Measurements from ENCODE around the gene DNAJB5.

Gene DNAJB5

DNA sequence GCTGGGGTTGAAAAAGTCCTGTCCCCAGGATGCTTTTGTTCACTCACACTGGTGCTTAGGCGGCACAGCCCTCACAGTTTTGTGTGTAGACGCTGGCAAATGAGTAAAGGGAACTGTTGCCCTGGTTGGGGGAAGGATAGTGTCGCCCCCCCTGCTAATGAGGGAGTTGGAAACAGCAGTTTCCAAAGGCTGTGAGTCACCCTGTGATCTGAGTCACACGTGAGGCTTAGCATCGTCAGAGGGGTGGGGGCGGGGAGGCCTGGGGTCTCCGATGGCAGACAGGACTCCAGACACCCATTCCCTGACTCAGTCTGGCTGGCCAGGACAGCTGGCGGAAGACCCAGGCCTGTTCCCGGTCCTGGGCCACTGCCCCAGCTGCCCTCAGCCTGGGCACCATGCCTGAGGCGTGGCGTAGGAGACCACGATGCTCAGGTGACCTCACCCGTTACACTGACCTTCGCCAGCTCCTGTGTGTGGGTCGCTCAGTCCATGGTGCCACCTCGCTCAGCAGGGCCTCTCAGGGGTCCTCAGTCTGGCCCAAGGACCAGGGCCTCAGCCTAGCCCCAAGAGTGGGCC, 2.9 kb downstream of the DNAJB5 start:
- peaks cover 20% of the 10 kb centered on the region for H3K4me1 ChIP-seq (ENCODE audit: control insufficient read depth, insufficient read depth, low read length, poor library complexity, severe bottlenecking)
- H3K4me3 ChIP-seq (ENCODE audit: insufficient read depth, low read depth, low read length, poor library complexity, severe bottlenecking): no peak overlapping the region
- H3K27ac ChIP-seq (ENCODE audit: insufficient read depth, low read length, poor library complexity, severe bottlenecking): no peak overlapping the region
- H3K9me3 ChIP-seq (ENCODE audit: control insufficient read depth, low read length): no peaks in the 10 kb centered on the region
- DNase-seq: no peak
- no peaks in the 10 kb centered on the region for H3K27me3 ChIP-seq (replicated peaks; ENCODE audit: control insufficient read depth, insufficient read depth, low read length, poor library complexity, severe bottlenecking)
- no peaks in the 10 kb centered on the region for H3K36me3 ChIP-seq (ENCODE audit: control insufficient read depth, insufficient read depth, low read length)

DNA sequence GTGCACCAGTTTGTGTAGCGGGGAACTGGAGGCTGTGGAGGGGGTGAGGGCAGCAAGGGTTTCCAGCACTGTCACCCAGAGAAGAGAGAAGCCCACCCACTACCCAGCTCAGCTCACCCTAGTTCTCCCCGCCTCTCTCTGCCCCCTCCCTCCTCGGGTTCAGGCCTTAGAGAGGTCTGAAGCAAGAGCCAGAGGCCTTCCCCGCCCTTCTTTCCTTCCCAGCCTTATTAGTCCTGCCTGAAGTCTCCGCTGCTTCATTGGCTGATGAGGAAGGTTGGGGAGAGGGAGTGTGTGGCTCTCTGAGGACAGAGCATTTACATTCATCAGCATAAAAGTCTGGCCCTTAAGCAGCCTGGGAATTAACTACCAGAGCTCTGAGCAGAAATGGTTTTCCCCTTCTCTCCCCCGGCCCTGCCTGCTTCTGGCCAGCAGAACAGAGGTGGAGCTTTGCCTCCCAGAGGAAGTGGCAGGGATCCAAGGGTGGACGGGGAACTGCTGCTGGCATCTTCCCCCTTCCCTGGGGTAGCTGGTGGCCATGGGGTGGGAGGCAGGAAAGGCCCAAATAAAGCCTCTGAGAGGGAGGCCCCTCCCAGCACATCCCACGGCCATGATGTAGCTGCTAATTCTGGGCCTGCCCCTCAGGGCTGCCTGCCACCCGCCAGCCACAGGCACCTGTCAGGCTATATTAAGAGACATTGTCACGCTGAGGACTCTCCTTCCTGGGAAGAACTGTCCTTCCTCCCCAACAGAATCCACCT, 4.1 kb downstream of the DNAJB5 start:
- no peaks in the 10 kb centered on the region for H3K36me3 ChIP-seq (ENCODE audit: control insufficient read depth, insufficient read depth, low read length)
- peaks cover 13% of the 10 kb centered on the region for H3K4me1 ChIP-seq (ENCODE audit: control insufficient read depth, insufficient read depth, low read length, poor library complexity, severe bottlenecking)
- no peak overlapping the region for H3K4me3 ChIP-seq (ENCODE audit: insufficient read depth, low read depth, low read length, poor library complexity, severe bottlenecking)
- no peaks in the 10 kb centered on the region for H3K27me3 ChIP-seq (replicated peaks; ENCODE audit: control insufficient read depth, insufficient read depth, low read length, poor library complexity, severe bottlenecking)
- no peak overlapping the region for H3K27ac ChIP-seq (ENCODE audit: insufficient read depth, low read length, poor library complexity, severe bottlenecking)
- no peaks in the 10 kb centered on the region for H3K9me3 ChIP-seq (ENCODE audit: control insufficient read depth, low read length)
- DNase-seq: no peak

GRCh38 chr9:34994260-34994899, 4.8 kb downstream of the DNAJB5 start:
- no peaks in the 10 kb centered on the region for H3K9me3 ChIP-seq (ENCODE audit: control insufficient read depth, low read length)
- no peak for DNase-seq
- H3K4me3 ChIP-seq (ENCODE audit: insufficient read depth, low read depth, low read length, poor library complexity, severe bottlenecking): no peak overlapping the region
- no peaks in the 10 kb centered on the region for H3K27me3 ChIP-seq (replicated peaks; ENCODE audit: control insufficient read depth, insufficient read depth, low read length, poor library complexity, severe bottlenecking)
- no peak overlapping the region for H3K27ac ChIP-seq (ENCODE audit: insufficient read depth, low read length, poor library complexity, severe bottlenecking)
- H3K36me3 ChIP-seq (ENCODE audit: control insufficient read depth, insufficient read depth, low read length): no peaks in the 10 kb centered on the region
- H3K4me1 ChIP-seq (ENCODE audit: control insufficient read depth, insufficient read depth, low read length, poor library complexity, severe bottlenecking): peaks cover 10% of the 10 kb centered on the region

GRCh38 chr9:34994900-34995669, 5.5 kb downstream of the DNAJB5 start:
- Histone ChIP-seq H3K9me3 (ENCODE audit: control insufficient read depth, low read length) (no peaks in the 10 kb centered on the region), H3K36me3 (ENCODE audit: control insufficient read depth, insufficient read depth, low read length) (no peaks in the 10 kb centered on the region), H3K27me3 (replicated peaks; ENCODE audit: control insufficient read depth, insufficient read depth, low read length, poor library complexity, severe bottlenecking) (no peaks in the 10 kb centered on the region), H3K4me3 (ENCODE audit: insufficient read depth, low read depth, low read length, poor library complexity, severe bottlenecking) (no peak overlapping the region), H3K27ac (ENCODE audit: insufficient read depth, low read length, poor library complexity, severe bottlenecking) (no peak overlapping the region), H3K4me1 (ENCODE audit: control insufficient read depth, insufficient read depth, low read length, poor library complexity, severe bottlenecking) (peaks cover 5% of the 10 kb centered on the region)
- DNase-seq: no peak

GRCh38 chr9:34995670-34996060, 6.1 kb downstream of the DNAJB5 start:
- no peak overlapping the region for H3K27ac ChIP-seq (ENCODE audit: insufficient read depth, low read length, poor library complexity, severe bottlenecking)
- DNase-seq: no peak
- no peaks in the 10 kb centered on the region for H3K4me1 ChIP-seq (ENCODE audit: control insufficient read depth, insufficient read depth, low read length, poor library complexity, severe bottlenecking)
- H3K36me3 ChIP-seq (ENCODE audit: control insufficient read depth, insufficient read depth, low read length): no peaks in the 10 kb centered on the region
- H3K9me3 ChIP-seq (ENCODE audit: control insufficient read depth, low read length): no peaks in the 10 kb centered on the region
- H3K4me3 ChIP-seq (ENCODE audit: insufficient read depth, low read depth, low read length, poor library complexity, severe bottlenecking): no peak overlapping the region
- no peaks in the 10 kb centered on the region for H3K27me3 ChIP-seq (replicated peaks; ENCODE audit: control insufficient read depth, insufficient read depth, low read length, poor library complexity, severe bottlenecking)

DNA sequence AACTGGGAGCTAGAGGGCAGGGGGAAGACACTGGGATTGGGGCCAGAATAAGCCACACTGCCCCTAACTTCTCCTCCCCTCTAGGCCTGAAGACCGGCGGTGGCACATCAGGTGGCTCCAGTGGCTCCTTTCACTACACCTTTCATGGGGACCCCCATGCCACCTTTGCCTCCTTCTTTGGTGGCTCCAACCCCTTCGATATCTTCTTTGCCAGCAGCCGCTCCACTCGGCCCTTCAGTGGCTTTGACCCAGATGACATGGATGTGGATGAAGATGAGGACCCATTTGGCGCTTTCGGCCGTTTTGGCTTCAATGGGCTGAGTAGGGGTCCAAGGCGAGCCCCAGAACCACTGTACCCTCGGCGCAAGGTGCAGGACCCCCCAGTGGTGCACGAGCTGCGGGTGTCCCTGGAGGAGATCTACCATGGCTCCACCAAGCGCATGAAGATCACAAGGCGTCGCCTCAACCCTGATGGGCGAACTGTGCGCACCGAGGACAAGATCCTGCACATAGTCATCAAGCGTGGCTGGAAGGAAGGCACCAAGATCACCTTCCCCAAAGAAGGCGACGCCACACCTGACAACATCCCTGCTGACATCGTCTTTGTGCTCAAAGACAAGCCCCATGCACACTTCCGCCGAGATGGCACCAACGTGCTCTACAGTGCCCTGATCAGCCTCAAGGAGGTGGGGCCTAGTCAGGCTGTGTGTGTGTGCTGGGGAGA, 6.8 kb downstream of the DNAJB5 start:
- no peak for DNase-seq
- no peaks in the 10 kb centered on the region for H3K9me3 ChIP-seq (ENCODE audit: control insufficient read depth, low read length)
- no peak overlapping the region for H3K4me3 ChIP-seq (ENCODE audit: insufficient read depth, low read depth, low read length, poor library complexity, severe bottlenecking)
- no peaks in the 10 kb centered on the region for H3K4me1 ChIP-seq (ENCODE audit: control insufficient read depth, insufficient read depth, low read length, poor library complexity, severe bottlenecking)
- no peaks in the 10 kb centered on the region for H3K27me3 ChIP-seq (replicated peaks; ENCODE audit: control insufficient read depth, insufficient read depth, low read length, poor library complexity, severe bottlenecking)
- no peaks in the 10 kb centered on the region for H3K36me3 ChIP-seq (ENCODE audit: control insufficient read depth, insufficient read depth, low read length)
- no peak overlapping the region for H3K27ac ChIP-seq (ENCODE audit: insufficient read depth, low read length, poor library complexity, severe bottlenecking)

DNA sequence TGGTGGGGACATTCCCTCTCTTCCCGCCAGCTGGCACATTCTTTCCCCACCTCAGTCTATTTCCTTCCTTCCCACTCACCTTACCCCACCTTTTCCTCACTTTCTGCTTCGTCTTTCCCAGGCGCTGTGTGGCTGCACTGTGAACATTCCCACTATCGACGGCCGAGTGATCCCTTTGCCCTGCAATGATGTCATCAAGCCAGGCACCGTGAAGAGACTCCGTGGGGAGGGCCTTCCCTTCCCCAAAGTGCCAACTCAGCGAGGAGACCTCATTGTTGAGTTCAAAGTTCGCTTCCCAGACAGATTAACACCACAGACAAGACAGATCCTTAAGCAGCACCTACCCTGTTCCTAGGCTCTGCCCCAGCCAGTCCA, 7.3 kb downstream of the DNAJB5 start:
- no peaks in the 10 kb centered on the region for H3K9me3 ChIP-seq (ENCODE audit: control insufficient read depth, low read length)
- H3K27ac ChIP-seq (ENCODE audit: insufficient read depth, low read length, poor library complexity, severe bottlenecking): no peak overlapping the region
- no peaks in the 10 kb centered on the region for H3K27me3 ChIP-seq (replicated peaks; ENCODE audit: control insufficient read depth, insufficient read depth, low read length, poor library complexity, severe bottlenecking)
- no peaks in the 10 kb centered on the region for H3K4me1 ChIP-seq (ENCODE audit: control insufficient read depth, insufficient read depth, low read length, poor library complexity, severe bottlenecking)
- no peaks in the 10 kb centered on the region for H3K36me3 ChIP-seq (ENCODE audit: control insufficient read depth, insufficient read depth, low read length)
- H3K4me3 ChIP-seq (ENCODE audit: insufficient read depth, low read depth, low read length, poor library complexity, severe bottlenecking): no peak overlapping the region
- DNase-seq: no peak

- Histone ChIP-seq H3K4me1 (ENCODE audit: control insufficient read depth, insufficient read depth, low read length, poor library complexity, severe bottlenecking) (no peaks in the 10 kb centered on the region), H3K9me3 (ENCODE audit: control insufficient read depth, low read length) (no peaks in the 10 kb centered on the region), H3K27me3 (replicated peaks; ENCODE audit: control insufficient read depth, insufficient read depth, low read length, poor library complexity, severe bottlenecking) (no peaks in the 10 kb centered on the region), H3K4me3 (ENCODE audit: insufficient read depth, low read depth, low read length, poor library complexity, severe bottlenecking) (no peak overlapping the region), H3K27ac (ENCODE audit: insufficient read depth, low read length, poor library complexity, severe bottlenecking) (no peak overlapping the region), H3K36me3 (ENCODE audit: control insufficient read depth, insufficient read depth, low read length) (no peaks in the 10 kb centered on the region)
- DNase-seq: no peak
Observed at GRCh38 chr9:34997379-34997781, 7.8 kb downstream of the DNAJB5 start.

DNA sequence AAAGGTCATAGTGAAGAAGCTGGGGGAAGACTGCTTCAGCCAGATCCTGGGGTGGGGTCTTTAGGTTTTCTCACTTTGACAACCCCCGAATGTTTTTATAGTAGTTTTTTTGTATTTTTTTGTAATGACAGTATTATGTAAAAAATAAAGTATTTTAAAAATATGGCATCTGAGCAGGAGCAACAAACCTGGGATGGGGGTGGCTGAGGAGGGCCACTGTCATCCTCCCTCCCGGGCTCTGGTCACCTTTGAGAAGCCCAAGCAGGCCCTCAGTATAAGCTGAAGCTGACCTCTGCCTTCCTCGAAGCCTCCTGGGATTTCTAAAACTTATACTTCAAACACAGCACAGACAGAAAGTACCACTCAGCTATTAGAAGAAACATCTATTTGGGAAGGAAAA, 8.7 kb downstream of the DNAJB5 start:
- no peaks in the 10 kb centered on the region for H3K9me3 ChIP-seq (ENCODE audit: control insufficient read depth, low read length)

More for the DNA sequence above, 8.7 kb downstream of the DNAJB5 start:
- no peak overlapping the region for H3K4me3 ChIP-seq (ENCODE audit: insufficient read depth, low read depth, low read length, poor library complexity, severe bottlenecking)
- no peak for DNase-seq
- no peaks in the 10 kb centered on the region for H3K36me3 ChIP-seq (ENCODE audit: control insufficient read depth, insufficient read depth, low read length)
- no peaks in the 10 kb centered on the region for H3K4me1 ChIP-seq (ENCODE audit: control insufficient read depth, insufficient read depth, low read length, poor library complexity, severe bottlenecking)
- H3K27me3 ChIP-seq (replicated peaks; ENCODE audit: control insufficient read depth, insufficient read depth, low read length, poor library complexity, severe bottlenecking): no peaks in the 10 kb centered on the region
- H3K27ac ChIP-seq (ENCODE audit: insufficient read depth, low read length, poor library complexity, severe bottlenecking): no peak overlapping the region
